ENCODE results near the gene LY6G5C. TPM values are rescaled to one million over a fixed set of nuclear protein-coding genes. Genes with fewer than 3 reads are reported as not detected.

LY6G5C gene
- total RNA-seq, 1 donor from 2014 or later, result 4.7 TPM

DNA sequence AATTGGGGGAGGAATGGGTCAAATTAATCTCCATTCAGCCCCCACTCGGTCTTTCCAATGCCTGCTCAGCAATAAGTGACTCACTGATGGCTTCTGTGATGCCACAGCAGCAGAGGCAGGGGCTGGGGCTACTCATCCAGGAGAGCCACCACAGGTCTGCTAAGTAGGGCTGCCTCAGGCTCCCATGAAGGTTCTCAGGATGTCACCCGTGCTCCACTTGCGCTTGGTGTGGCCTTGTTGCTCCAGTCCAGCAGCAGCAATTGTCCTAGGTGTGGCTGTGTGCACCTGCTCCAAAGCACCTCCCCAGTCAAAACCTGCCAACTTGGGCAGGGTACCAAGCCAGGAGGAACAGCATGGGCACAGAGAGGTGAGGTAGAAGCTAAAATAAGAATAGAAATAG lies 41.3 kb upstream of the LY6G5C start:
- Mint-ChIP-seq H3K4me3 (no peak overlapping the region), H3K27ac (no peak overlapping the region), H3K4me1 (ENCODE audit: low read depth) (peaks cover 18% of the 10 kb centered on the region), H3K36me3 (ENCODE audit: low read depth) (no peaks in the 10 kb centered on the region), H3K9me3 (no peaks in the 10 kb centered on the region), H3K27me3 (ENCODE audit: insufficient read depth) (no peaks in the 10 kb centered on the region)
- no peak for DNase-seq (ENCODE audit: low spot score)
- intact Hi-C loops (cut with micrococcal nuclease), result no loop called here

DNA sequence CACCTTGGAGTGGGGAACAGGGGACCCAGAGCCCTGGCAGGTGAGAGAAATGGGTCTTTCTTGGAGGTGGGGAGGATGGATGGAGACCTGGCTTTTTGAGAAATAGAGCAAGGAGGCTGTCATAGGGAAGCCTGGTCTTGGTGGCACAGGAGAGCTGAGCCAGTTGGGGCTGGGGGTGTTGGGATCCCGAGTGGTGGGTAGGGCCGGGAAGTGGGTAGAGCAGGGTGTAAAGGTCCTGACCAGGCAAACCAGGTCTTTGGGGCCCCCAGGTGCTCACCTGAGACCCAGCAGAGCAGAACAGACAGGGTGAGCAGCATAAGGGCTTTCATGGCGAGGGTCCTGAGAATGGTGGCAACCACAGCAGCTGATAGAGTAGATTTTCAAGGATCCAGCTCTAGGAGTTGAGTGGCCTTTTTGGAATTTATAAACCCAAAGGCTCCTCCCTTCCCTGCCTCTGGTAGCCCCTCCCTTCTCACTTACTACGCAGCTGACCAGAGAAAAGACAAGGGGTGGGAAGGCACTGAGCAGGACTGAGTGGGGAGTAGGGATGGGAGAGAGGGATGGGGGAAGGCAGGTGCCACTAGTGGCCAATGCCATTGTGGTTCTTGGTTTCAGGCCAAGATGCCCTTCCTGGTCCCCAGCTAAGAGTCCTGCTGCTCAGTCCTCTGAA lies 40.6 kb upstream of the LY6G5C start, which contains the start of gene LY6G6C:
TSS of gene LY6G6C (minus strand) at position 396 of the 670 bp plus-strand sequence. CDS start at position 329, 67 bp downstream.
- no peaks in the 10 kb centered on the region for H3K36me3 Mint-ChIP-seq (ENCODE audit: low read depth)
- no peaks in the 10 kb centered on the region for H3K9me3 Mint-ChIP-seq
- DNase-seq (ENCODE audit: low spot score), result no peak
- intact Hi-C loops (cut with micrococcal nuclease), result no loop called here
- no peaks in the 10 kb centered on the region for H3K27me3 Mint-ChIP-seq (ENCODE audit: insufficient read depth)
- no peak within 1 kb of the TSS for H3K27ac Mint-ChIP-seq
- H3K4me1 Mint-ChIP-seq (ENCODE audit: low read depth), result peaks cover 11% of the 10 kb centered on the region
- no peak within 1 kb of the TSS for H3K4me3 Mint-ChIP-seq

DNA sequence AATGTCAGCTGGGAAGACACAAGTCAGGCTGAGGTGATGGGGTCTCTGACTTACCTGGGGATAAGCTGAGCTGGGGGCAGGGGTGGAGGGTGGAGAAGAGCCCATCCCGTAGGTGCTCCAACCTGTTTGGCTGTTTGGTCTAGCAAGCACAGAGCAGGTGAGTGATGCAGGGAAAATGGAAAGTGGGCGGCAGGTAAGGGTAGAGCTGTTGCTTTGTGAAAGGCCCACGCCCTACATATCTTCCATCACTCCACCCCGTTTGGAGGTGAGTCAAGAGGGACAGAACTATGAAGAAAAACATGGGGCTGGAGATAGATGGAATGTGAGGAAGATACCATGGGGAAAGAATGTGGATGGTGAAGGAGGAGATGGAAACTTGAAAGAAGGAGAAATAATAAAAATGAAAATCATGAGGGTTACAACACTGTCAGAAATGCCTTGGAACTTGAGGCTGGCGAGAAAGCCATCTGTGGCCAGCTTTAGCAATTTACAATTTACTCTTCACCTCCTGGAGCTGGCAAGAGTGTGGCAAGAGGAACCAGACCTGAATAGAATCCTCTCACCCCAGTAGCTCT lies 39.4 kb upstream of the LY6G5C start:
- Mint-ChIP-seq H3K27ac (no peak overlapping the region), H3K4me1 (ENCODE audit: low read depth) (no peaks in the 10 kb centered on the region), H3K27me3 (ENCODE audit: insufficient read depth) (no peaks in the 10 kb centered on the region), H3K4me3 (no peak overlapping the region), H3K9me3 (no peaks in the 10 kb centered on the region), H3K36me3 (ENCODE audit: low read depth) (no peaks in the 10 kb centered on the region)
- intact Hi-C loops (cut with micrococcal nuclease), result no loop called here
- no peak for DNase-seq (ENCODE audit: low spot score)

DNA sequence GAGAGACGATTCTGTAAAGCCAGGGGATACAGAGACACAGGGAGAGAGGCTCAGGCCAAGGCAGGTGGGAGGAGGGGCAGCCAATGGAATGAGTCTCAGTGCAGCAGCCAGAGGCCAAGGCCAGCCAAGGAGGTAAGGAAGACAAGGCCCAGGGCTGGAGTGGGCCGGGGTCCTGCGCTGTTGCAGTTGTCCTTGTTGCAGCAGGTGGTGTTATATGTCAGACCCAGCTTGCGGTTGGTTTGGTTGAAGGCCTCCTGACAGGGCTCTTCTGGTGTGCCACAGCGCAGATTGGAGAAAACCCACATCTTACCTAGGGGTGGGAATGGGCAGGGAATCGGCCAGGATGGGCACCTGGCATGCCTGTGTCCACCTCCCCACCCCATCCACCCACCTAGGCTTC lies 38.1 kb upstream of the LY6G5C start:
- no peaks in the 10 kb centered on the region for H3K36me3 Mint-ChIP-seq (ENCODE audit: low read depth)
- H3K4me1 Mint-ChIP-seq (ENCODE audit: low read depth), result peaks cover 3% of the 10 kb centered on the region
- H3K4me3 Mint-ChIP-seq, result no peak overlapping the region
- H3K9me3 Mint-ChIP-seq, result no peaks in the 10 kb centered on the region
- DNase-seq (ENCODE audit: low spot score), result no peak
- H3K27me3 Mint-ChIP-seq (ENCODE audit: insufficient read depth), result peaks cover 5% of the 10 kb centered on the region
- intact Hi-C loops (cut with micrococcal nuclease), result no loop called here
- no peak overlapping the region for H3K27ac Mint-ChIP-seq

DNA sequence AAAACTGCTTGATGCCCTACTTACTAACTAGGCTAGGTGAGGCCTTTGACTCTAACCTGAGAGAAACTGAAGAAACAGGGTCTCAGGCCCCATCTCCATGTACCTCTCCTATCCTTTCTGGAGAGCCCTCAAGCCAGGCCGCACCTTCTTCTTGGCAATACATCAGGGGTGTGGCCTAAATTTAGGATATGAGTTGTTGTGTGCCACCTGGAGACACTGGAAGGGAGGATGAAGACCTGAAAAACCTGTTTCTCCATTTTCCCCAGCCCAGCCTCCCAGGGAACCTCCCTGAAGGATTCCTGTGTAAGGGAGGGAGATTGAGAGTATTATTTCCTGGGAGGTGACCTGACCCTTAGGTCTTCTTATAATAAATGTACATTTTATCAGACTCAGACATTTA lies 37.4 kb upstream of the LY6G5C start:
- Mint-ChIP-seq H3K4me3 (no peak overlapping the region), H3K9me3 (no peaks in the 10 kb centered on the region), H3K27ac (no peak overlapping the region), H3K4me1 (ENCODE audit: low read depth) (peaks cover 5% of the 10 kb centered on the region), H3K36me3 (ENCODE audit: low read depth) (no peaks in the 10 kb centered on the region), H3K27me3 (ENCODE audit: insufficient read depth) (peaks cover 6% of the 10 kb centered on the region)
- intact Hi-C loops (cut with micrococcal nuclease), result no loop called here
- DNase-seq (ENCODE audit: low spot score), result no peak

DNA sequence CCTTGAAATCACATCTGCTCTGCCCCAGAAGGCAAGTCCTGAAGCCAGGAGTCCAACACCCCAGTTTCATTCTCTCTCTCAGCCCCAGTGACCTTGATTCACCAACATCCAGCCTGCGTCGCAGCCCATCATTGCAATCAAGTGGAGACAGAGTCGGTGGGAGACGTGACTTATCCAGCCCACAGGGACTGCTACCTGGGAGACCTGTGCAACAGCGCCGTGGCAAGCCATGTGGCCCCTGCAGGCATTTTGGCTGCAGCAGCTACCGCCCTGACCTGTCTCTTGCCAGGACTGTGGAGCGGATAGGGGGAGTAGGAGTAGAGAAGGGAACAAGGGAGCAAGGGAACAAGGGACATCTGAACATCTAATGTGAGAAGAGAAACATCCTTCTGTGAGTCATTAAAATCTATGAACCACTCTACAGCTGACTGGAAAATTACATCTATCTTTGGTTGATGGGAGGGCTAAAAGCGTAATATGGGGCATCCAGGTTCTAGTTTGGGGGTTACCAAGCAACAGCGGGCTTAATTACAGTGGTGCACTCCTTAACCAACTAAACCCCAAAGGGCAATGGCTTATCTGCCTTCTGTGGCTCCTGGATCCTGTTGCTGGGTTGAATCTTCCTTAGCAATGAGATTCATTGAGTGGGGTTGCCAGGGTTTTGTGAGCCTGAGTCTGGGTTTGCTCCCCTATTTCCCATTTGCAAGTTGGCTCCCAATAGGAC lies 36.8 kb upstream of the LY6G5C start:
- Mint-ChIP-seq H3K27ac (no peak overlapping the region), H3K9me3 (no peaks in the 10 kb centered on the region), H3K4me3 (no peak overlapping the region), H3K4me1 (ENCODE audit: low read depth) (peaks cover 5% of the 10 kb centered on the region), H3K36me3 (ENCODE audit: low read depth) (no peaks in the 10 kb centered on the region), H3K27me3 (ENCODE audit: insufficient read depth) (peaks cover 6% of the 10 kb centered on the region)
- DNase-seq (ENCODE audit: low spot score), result no peak
- intact Hi-C loops (cut with micrococcal nuclease), result no loop called here

DNA sequence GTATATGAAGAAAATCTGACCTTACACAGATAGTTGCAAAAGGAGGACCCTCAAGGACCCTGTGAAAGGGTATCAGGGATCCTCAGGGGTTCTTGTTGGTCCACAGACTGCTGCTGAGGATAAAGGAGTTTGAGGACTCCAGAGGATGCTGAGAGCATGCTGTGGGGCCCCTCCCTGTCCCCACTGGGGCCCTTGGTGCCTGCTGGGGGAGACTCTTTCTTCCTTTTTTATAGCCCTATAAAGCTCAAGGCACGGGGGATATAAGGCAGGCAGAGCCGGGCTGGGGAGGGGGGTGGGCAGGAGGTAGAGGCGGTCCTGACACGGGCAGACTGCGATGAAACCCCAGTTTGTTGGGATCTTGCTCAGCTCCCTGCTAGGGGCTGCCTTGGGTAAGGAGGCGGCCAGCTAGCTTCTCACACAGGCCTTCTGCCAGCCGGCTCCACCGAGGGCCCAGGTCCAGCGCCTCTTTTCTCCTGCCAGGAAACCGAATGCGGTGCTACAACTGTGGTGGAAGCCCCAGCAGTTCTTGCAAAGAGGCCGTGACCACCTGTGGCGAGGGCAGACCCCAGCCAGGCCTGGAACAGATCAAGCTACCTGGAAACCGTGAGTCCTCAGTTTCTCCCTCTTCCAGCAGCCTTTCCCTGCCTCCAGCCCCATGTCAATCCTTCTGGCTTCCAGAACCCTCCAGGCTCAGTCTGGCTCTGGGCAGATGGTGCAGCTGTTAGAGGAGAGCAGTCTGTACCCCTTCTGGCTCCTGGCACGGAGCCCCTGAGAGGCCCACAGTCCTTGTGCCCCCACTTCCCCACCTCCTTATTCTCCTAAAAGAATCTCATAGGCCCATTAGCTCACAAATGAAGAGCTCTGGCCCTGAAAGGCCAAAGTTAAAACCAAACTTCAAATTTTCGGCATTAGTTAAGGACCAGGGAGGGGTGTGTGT lies 34.4 kb upstream of the LY6G5C start, which contains the start of gene LY6G6D:
TSS of gene LY6G6D (plus strand) at position 327 of the 937 bp plus-strand sequence. CDS start at position 335, 8 bp downstream.
- intact Hi-C loops (cut with micrococcal nuclease), result no loop called here
- Mint-ChIP-seq H3K4me3 (no peak within 1 kb of the TSS), H3K27ac (no peak within 1 kb of the TSS), H3K9me3 (no peaks in the 10 kb centered on the region), H3K27me3 (ENCODE audit: insufficient read depth) (peaks cover 10% of the 10 kb centered on the region), H3K4me1 (ENCODE audit: low read depth) (peaks cover 15% of the 10 kb centered on the region), H3K36me3 (ENCODE audit: low read depth) (no peaks in the 10 kb centered on the region)
- DNase-seq (ENCODE audit: low spot score), result no peak

DNA sequence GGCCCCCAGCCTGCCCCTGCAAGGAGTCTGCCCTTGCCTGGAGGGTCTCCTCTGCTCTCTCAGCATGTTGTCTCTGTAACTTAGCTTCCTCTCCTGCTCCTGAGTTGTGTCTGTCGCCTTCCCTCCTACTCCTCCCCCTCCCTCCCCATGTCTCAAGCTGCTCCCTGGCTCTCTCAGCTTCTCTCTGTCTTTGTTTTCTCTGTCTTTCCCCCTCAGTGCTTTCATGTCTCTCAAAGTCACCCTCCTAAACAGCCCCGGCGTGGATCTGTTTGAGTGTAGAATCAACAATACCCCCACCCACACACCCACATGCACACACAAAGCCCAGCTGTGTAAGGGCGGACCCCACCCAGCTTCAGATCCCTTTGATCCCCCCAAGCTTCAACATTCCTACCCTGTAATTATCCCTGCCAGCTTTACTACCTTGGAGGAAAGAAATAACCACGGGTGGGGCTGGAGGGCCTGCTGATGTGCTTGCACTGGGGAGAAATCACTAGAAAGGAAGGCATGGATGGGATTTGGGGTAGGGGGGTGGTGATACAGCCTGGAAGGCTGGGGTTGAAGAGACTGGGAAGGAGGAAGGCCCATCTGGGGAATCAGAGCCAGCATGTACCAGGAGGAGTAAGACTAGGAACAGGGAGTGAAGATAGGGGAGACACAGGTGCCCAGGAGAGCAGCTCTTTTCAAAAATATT lies 33.3 kb upstream of the LY6G5C start:
- peaks cover 15% of the 10 kb centered on the region for H3K4me1 Mint-ChIP-seq (ENCODE audit: low read depth)
- no peak overlapping the region for H3K27ac Mint-ChIP-seq
- intact Hi-C loops (cut with micrococcal nuclease), result no loop called here
- H3K4me3 Mint-ChIP-seq, result no peak overlapping the region
- no peaks in the 10 kb centered on the region for H3K9me3 Mint-ChIP-seq
- no peak for DNase-seq (ENCODE audit: low spot score)
- H3K27me3 Mint-ChIP-seq (ENCODE audit: insufficient read depth), result peaks cover 10% of the 10 kb centered on the region
- H3K36me3 Mint-ChIP-seq (ENCODE audit: low read depth), result no peaks in the 10 kb centered on the region

DNA sequence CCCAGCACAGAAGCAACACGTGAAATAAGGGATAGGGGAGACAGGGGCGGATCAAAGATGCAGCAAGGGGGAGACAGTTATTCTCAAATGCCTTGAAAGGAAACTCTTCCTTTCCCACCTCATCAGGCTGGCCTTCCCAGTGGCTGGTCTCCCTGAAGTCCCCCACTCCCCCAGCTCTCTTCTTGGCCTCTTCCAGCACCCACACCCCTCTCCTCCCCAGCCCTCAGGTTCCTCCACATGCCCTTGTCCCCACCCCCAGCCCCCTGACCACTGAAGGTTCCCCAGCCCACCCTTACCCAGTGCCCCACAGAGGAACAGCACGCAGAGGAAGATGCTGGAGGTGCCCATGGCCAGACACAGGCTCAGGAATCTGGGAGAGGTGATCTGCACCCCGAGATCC lies 32.6 kb upstream of the LY6G5C start:
- no peaks in the 10 kb centered on the region for H3K9me3 Mint-ChIP-seq
- no peak overlapping the region for H3K27ac Mint-ChIP-seq
- intact Hi-C loops (cut with micrococcal nuclease), result no loop called here
- H3K36me3 Mint-ChIP-seq (ENCODE audit: low read depth), result no peaks in the 10 kb centered on the region
- peaks cover 15% of the 10 kb centered on the region for H3K4me1 Mint-ChIP-seq (ENCODE audit: low read depth)
- no peak overlapping the region for H3K4me3 Mint-ChIP-seq
- no peak for DNase-seq (ENCODE audit: low spot score)
- peaks cover 10% of the 10 kb centered on the region for H3K27me3 Mint-ChIP-seq (ENCODE audit: insufficient read depth)

DNA sequence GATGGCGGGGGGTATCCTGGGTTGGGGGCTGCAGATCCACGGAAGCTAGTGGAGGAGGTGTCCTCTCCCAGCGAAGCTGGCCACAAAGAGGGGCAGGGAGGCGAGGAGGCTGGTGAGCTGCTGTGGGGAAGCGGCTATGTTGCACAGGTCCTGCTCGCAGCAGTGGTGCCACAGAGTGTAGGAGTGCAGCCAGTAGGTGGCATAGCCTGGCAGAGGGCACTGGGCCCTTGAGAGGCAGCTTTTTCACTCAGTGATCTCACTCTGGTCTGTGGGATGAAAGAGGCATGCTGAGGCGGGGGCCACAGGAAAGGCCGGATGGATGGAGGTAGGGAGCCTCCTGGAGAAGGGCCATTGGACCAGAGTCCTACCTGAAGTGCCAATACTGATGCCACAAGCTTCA lies 31.4 kb upstream of the LY6G5C start:
- Mint-ChIP-seq H3K27ac (no peak overlapping the region), H3K9me3 (no peaks in the 10 kb centered on the region), H3K4me1 (ENCODE audit: low read depth) (peaks cover 15% of the 10 kb centered on the region), H3K4me3 (no peak overlapping the region), H3K36me3 (ENCODE audit: low read depth) (no peaks in the 10 kb centered on the region), H3K27me3 (ENCODE audit: insufficient read depth) (peaks cover 10% of the 10 kb centered on the region)
- intact Hi-C loops (cut with micrococcal nuclease), result no loop called here
- DNase-seq (ENCODE audit: low spot score), result no peak

DNA sequence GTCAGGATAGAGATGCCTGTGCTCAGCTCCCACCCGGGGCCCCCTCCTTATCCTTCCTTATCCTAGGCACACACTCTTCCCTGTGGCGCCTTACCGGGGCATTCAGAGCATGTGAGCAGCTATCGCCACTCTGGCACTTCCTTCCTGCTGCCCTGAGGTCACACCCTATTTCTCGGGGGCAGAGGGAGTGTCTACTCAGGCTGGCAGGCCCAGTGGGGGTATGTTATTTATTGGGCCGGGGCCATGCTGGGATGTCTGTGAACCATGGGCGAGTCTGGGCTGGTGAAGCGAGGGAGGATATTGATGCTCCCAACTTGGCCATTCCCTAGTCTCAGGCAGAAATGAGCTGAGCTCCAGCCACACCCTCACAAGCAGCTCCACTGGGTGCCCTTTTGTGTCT lies 30.4 kb upstream of the LY6G5C start:
- no peak for DNase-seq (ENCODE audit: low spot score)
- no peak overlapping the region for H3K27ac Mint-ChIP-seq
- peaks cover 15% of the 10 kb centered on the region for H3K4me1 Mint-ChIP-seq (ENCODE audit: low read depth)
- H3K9me3 Mint-ChIP-seq, result no peaks in the 10 kb centered on the region
- H3K36me3 Mint-ChIP-seq (ENCODE audit: low read depth), result no peaks in the 10 kb centered on the region
- intact Hi-C loops (cut with micrococcal nuclease), result no loop called here
- H3K27me3 Mint-ChIP-seq (ENCODE audit: insufficient read depth), result peaks cover 10% of the 10 kb centered on the region
- H3K4me3 Mint-ChIP-seq, result no peak overlapping the region

DNA sequence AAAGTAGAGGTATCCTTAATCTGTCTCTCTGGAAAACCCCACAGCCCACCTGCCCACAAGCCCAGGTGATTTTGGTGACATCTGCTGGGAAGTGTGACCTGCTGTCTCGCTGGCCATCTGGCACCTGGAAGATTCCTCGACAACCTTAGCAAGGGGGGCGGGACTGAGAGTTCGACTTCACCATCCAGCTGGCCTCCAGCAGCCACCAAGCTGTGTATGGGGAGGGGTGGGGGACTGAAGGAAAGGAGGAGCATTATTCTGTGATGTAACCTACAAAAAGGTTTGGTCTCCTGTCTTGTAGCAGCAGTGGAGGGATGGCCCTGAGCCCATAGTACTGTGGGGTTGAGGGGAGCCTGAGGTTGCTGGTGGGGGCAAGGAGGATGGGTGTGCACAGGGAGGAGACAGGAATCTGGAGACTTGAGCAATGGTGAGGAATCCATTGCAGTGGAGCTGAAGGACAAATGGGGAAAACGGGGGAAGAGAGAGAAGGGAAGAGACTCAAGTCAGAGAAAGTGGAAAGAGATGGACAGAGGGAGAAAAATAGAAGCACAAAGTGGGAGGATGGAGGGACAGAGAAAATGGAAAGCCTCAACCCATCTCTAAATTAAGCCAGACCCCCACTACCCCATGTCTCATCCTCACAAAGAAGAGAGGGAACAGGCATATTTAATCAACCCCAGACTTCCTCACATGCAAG lies 29.8 kb upstream of the LY6G5C start:
- Mint-ChIP-seq H3K36me3 (ENCODE audit: low read depth) (no peaks in the 10 kb centered on the region), H3K9me3 (no peaks in the 10 kb centered on the region), H3K27ac (no peak overlapping the region), H3K4me1 (ENCODE audit: low read depth) (peaks cover 15% of the 10 kb centered on the region), H3K4me3 (no peak overlapping the region), H3K27me3 (ENCODE audit: insufficient read depth) (peaks cover 10% of the 10 kb centered on the region)
- intact Hi-C loops (cut with micrococcal nuclease), result no loop called here
- no peak for DNase-seq (ENCODE audit: low spot score)

Measured in activated T-helper 1 cell treated with anti-CD3 and anti-CD28 coated beads, Interleukin-12 subunit alpha, Interleukin-12 subunit beta, Interleukin-2, Interleukin-4 antibody, amounts not matched to agents 30 ng/mL and 10 ng/mL and 1 ng/mL, durations not matched to agents 14 hours and 24 hours and 36 hours (primary cell).